Stimulated activated CD8-positive, alpha-beta memory T cell treated with anti-CD3 and anti-CD28 coated beads, Interleukin-4, amount 100 ng/mL, for 24 hours (primary cell): ENCODE measurements around the gene SYMPK.
A peak's percentile ranks its signal among the peaks of the same experiment; 100 is the strongest.
"Not testable (repeated sequence)": the region's sequence is repeated elsewhere in the genome, so short reads cannot be mapped to it uniquely, and the experiment has no call there.

Experiments used
- DNase-seq: peaks from one replicate; pipeline ENCODE4 v3.0.0-alpha.2; 2020; ENCODE audit warnings: low read depth

SYMPK gene

GRCh38 chr19:45804140-45804958, 58.6 kb downstream of the SYMPK start:
- no peak for DNase-seq

GRCh38 chr19:45801603-45802175, 61.3 kb downstream of the SYMPK start:
- DNase-seq = no peak

- no peak for DNase-seq
Observed at GRCh38 chr19:45800070-45800553, 62.8 kb downstream of the SYMPK start.

GRCh38 chr19:45799541-45799940, 63.4 kb downstream of the SYMPK start:
- DNase-seq = not testable (repeated sequence)

DNA sequence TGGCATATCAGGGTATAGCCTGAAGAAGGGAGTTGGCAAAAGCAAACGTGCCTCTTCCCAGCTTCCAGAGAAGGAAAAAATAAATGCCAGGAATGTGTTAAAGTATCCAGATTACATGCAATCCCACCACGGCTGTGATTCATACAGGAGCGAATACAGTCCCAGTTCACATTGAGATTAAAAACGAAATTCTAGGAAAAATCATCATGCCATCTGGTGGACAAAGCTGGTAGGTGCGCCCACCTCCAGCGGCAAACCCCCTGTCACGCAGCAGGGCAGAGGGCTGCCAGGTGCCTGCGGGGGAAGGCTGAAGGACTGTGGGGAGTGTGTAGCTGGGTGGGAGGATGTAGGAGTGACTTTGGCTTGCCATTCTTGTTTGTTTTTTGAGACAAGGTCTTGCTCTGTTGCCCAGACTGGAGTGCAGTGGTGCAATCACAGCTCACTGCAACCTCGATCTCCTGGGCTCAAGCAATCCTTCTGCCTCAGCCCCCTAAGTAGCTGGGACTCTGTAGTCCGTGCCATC, 63.9 kb downstream of the SYMPK start:
- DNase-seq = peak; percentile 46

DNA sequence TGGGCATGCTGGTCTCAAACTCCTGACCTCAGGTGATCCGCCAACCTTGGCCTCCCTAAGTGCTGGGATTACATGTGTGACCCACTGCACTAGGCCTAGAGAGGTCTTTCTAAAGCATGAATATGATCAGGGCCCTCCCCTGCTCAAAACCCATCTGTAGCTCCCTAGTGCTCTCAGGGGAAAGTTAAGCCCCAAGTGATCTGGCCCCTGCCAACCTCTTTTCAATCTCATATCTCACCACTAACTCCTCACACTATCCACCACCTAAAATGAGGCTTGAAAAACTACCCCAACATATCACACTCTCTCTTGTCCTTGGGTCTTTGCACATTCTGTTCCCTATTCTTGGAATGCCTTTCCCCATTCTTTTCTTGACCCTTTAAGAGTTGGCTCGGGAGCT, 68.3 kb downstream of the SYMPK start:
- DNase-seq = no peak

DNA sequence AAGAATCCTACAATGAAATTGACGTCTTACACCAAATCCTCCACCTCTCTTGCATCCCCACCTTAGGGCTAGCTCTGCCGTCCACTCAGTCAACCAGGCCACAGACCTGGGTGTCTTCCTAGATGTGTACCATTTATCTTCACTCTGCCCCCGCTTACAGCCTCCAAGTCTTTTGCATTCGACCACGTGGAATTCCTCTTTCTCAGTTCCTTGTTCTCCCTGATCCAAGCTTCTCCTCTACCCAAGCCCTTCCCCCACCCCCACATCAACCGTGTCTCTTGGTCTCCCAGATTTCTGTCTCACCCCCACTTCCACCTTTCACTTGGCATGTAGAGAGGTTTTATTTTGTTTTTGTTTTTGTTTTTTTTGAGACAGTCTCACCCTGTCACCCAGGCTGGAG, 69.1 kb downstream of the SYMPK start:
- no peak for DNase-seq

DNA sequence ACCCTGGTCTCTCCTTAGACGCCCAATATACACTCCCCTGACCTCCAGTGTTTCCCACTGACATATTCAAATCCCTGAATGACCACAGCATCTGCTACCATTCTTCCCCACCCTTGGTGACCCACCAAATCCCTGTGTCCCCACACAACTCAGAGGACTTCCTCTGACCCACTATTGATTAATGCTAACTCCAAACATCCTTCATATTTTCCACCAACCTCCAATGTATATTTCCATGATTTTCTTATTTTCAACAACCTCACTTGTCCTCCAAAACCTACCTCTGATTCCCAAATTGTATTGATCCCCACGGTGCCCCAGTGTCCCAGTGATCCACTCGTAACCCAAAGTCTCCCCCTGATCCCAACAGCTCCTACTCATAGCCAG, 69.8 kb downstream of the SYMPK start:
- DNase-seq = no peak

- peak; percentile 100 for DNase-seq
Observed at GRCh38 chr19:45792470-45793177, 70.3 kb downstream of the SYMPK start, which contains the start of gene DMWD. DMWD (minus strand) TSS chr19:45792845; CDS start chr19:45792756, 89 bp downstream.

GRCh38 chr19:45791744-45792469, 71.0 kb downstream of the SYMPK start:
- no peak for DNase-seq

- DNase-seq = no peak
Observed at GRCh38 chr19:45790942-45791341, 72.0 kb downstream of the SYMPK start.

- no peak for DNase-seq
Observed at GRCh38 chr19:45789035-45789786, 73.7 kb downstream of the SYMPK start.

DNA sequence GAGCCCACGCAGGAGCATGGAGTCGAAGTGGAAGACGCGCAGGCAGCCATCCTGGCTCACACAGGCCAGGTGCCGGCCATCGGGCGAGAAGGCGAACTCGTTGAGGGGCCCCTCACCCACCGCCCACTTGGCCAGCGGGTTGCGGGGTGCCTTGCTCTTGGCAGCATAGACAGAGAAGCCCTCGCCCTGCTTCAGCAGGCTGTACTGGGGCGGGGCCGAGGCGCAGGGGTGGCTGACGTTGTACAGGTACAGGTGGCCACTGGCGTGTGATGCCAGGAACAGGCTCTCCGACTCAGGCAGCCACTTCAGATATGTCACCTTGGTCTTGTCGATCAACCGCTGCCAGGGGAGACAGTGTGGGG, 76.4 kb downstream of the SYMPK start:
- no peak for DNase-seq

DNA sequence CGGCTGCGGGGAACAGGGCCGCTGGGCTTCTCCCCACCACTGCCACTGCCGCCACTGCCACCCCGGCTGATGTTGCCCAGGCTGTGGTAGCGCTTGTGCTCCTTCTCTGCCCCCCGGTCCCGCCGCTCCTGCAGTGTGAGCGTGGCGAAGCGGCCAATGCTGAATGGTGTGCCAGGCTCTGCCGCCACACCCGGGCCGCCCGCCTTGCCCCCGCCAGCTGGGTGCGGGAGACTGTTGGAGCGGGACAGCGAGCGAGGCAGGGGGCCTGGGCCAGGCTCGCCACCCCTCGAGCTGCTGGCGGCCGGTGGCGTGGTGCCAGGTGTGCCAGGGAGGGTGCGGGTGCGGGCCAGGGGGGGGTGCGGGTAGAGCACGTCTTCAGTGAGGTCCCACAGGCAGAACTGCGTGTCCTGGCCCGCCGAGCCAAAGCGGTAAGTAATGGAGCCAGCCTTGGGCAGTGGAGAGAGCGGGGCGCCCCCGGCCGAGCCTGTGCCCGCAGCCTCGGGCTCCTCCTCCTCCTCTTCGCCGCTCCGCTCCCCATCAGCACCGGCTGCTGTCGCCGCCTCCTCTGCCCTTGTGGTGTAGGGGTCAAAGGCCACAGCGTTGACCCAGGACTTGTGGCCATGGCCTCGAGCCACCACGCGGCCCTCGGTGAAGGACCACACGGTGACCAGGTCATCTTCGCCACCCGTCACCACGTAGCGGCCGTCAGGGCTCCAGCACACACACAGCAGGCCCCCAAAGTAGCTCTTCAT, 77.0 kb downstream of the SYMPK start:
- DNase-seq = no peak

DNA sequence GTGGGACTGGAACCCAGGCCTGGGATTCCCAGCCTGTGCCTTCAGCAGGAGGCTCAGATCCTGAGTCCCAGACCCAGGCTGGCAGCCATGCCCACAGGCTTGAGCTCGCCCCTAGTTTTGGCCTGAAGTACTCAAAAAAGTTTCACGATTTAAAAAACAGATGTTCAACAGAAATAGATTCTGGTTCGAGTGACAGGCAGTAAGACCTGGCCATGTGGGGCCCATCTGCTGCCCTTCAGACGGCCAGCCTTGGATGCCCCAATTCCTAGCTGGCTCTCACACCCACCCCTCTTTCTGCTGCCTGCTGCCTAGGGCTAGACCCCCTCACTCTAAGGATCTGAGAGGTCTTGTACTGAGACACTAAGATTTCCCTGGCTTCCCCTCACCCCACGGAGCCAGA, 77.8 kb downstream of the SYMPK start:
- DNase-seq = no peak

DNA sequence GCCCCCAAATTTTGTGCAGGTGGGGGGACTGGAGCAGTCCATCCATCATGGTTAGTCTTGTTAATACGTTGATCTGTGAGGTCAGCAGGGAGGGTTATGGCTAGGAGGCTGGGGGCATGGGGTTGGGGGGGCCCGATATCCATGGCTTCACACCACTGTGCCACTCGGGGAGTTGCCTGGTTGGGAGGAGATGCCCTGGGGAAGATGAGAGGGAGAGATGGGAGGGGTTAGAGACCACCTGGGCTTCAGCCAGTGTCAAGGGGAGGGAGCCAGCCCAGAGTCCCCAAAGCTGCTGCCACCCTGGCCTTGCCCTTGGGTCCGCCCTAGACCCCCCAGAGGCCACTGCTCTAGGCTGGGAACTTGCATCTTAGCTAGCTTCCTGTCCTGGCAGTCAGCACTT, 78.9 kb downstream of the SYMPK start:
- DNase-seq = no peak

GRCh38 chr19:45782820-45783785, 79.8 kb downstream of the SYMPK start:
- no peak for DNase-seq

GRCh38 chr19:45782162-45782691, 80.7 kb downstream of the SYMPK start, which contains the start of gene DMPK:
DMPK (minus strand) TSS chr19:45782490; CDS start chr19:45782352, 138 bp downstream.
- no peak for DNase-seq
